OCI-LY1 (cell line): ENCODE results near the gene RARA.

Experiments
- H2AFZ ChIP-seq: fragments of 200-600 bp; sonication (generic), shearing (Covaris generic); 2 replicates; pipeline ENCODE4 v1.6.0; 2014; ENCODE audit warnings: antibody characterized with exemption, mild to moderate bottlenecking, low read length
- H3F3A ChIP-seq: fragments of 200-600 bp; sonication (generic), shearing (Covaris generic); 2 replicates; pipeline ENCODE4 v1.6.0; 2014; ENCODE audit warnings: mild to moderate bottlenecking, antibody characterized with exemption, low read length, moderate library complexity; ENCODE audit not compliant: insufficient read depth
- H3K27ac ChIP-seq: fragments of 200-600 bp; sonication (generic); 2 replicates; pipeline ENCODE4 v1.5.1; 2014; ENCODE audit warnings: low read length, mixed run types, mild to moderate bottlenecking, low read depth; ENCODE audit not compliant: poor library complexity, severe bottlenecking
- H3K27me3 ChIP-seq: fragments of 200-600 bp; sonication (generic); 2 replicates; pipeline ENCODE4 v1.6.0; 2014; ENCODE audit warnings: antibody characterized with exemption, mild to moderate bottlenecking, low read length, moderate library complexity; ENCODE audit not compliant: insufficient read depth
- H3K36me3 ChIP-seq: fragments of 200-600 bp; sonication (generic); 2 replicates; pipeline ENCODE4 v1.6.1; 2014; ENCODE audit warnings: mild to moderate bottlenecking, antibody characterized with exemption, low read length, moderate library complexity, mixed read lengths; ENCODE audit not compliant: insufficient read depth
- H3K4me1 ChIP-seq: fragments of 200-600 bp; sonication (generic); 2 replicates; pipeline ENCODE4 v1.5.1; 2014; ENCODE audit warnings: mild to moderate bottlenecking, low read length, moderate library complexity; ENCODE audit not compliant: insufficient read depth, severe bottlenecking
- H3K4me2 ChIP-seq: fragments of 200-600 bp; sonication (generic), shearing (Covaris generic); 2 replicates; pipeline ENCODE4 v1.6.1; 2014; ENCODE audit warnings: low read length
- H3K4me3 ChIP-seq: fragments of 200-600 bp; sonication (generic); 2 replicates; pipeline ENCODE4 v1.5.1; 2014; ENCODE audit warnings: low read length, low read depth, mild to moderate bottlenecking, mixed read lengths; ENCODE audit not compliant: poor library complexity, severe bottlenecking
- H3K79me2 ChIP-seq: fragments of 200-600 bp; shearing (Covaris generic); 2 replicates; pipeline ENCODE4 v1.6.1; 2016; ENCODE audit warnings: mixed run types, low read length, mixed read lengths; ENCODE audit not compliant: insufficient read depth
- H3K9ac ChIP-seq: fragments of 200-600 bp; sonication (generic), shearing (Covaris generic); 2 replicates; pipeline ENCODE4 v1.6.1; 2014; ENCODE audit warnings: mild to moderate bottlenecking, low read length, mixed read lengths
- H3K9me2 ChIP-seq: fragments of 200-600 bp; sonication (generic), shearing (Covaris generic); 2 replicates; pipeline ENCODE4 v1.6.1; 2014; ENCODE audit warnings: low read depth, mild to moderate bottlenecking, low read length, mixed read lengths
- H3K9me3 ChIP-seq: fragments of 200-600 bp; shearing (Covaris generic); 2 replicates; pipeline ENCODE4 v1.6.1; 2014; ENCODE audit warnings: low read length, mixed read lengths
- H4K20me1 ChIP-seq: fragments of 200-600 bp; sonication (generic), shearing (Covaris generic); 2 replicates; pipeline ENCODE4 v1.6.0; 2016; ENCODE audit warnings: mild to moderate bottlenecking, low read length; ENCODE audit not compliant: insufficient read depth
- EZH2 ChIP-seq: fragments of 200-600 bp; sonication (generic), shearing (Covaris generic); IDR thresholded peaks from 2 replicates; pipeline ENCODE4 v1.8.0; 2017; ENCODE audit warnings: borderline replicate concordance, mixed run types, mild to moderate bottlenecking, antibody characterized with exemption, low read length, moderate library complexity, mixed read lengths
- TF ChIP-seq, protein P1 (sequence below): fragments of 200-600 bp; sonication (generic), shearing (Covaris generic); IDR thresholded peaks from 2 replicates; pipeline ENCODE4 v1.5.1; 2017; ENCODE audit warnings: mild to moderate bottlenecking, antibody characterized with exemption, low read length, moderate library complexity, mixed read lengths

The RARA gene

DNA sequence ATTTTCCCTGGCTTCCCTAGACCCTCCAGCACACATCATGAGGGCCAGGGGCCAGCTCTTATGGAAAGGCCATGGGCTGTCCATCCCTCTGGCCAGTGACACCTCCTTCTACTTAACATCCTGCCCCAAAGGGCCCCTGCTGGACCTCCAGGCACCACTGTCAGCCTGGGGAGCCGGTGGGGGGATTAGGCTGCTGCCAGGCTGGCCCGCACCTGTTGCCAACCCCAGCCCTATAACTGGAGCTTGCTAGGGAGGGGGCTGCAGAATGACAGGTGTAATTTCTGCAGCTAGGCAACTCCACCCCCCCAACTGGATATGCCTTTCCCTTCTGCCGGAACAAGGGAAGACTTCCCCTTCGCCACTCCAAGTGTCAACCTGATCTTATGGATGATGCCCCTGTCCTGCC, 12.5 kb downstream of the RARA start:
- H3K9ac ChIP-seq = no peak overlapping the region
- no peak overlapping the region for H3K4me3 ChIP-seq
- H4K20me1 ChIP-seq = no peaks in the 10 kb centered on the region
- no peaks in the 10 kb centered on the region for H3F3A ChIP-seq
- no peak overlapping the region for H3K4me2 ChIP-seq
- H3K79me2 ChIP-seq = no peaks in the 10 kb centered on the region
- no peaks in the 10 kb centered on the region for H3K9me3 ChIP-seq
- no peak overlapping the region for H2AFZ ChIP-seq
- peaks cover 7% of the 10 kb centered on the region; the same call in 1 of the 2 replicates for H3K27me3 ChIP-seq
- H3K27ac ChIP-seq = no peak overlapping the region
- no peaks in the 10 kb centered on the region for H3K9me2 ChIP-seq
- TF ChIP-seq, protein P1, sequence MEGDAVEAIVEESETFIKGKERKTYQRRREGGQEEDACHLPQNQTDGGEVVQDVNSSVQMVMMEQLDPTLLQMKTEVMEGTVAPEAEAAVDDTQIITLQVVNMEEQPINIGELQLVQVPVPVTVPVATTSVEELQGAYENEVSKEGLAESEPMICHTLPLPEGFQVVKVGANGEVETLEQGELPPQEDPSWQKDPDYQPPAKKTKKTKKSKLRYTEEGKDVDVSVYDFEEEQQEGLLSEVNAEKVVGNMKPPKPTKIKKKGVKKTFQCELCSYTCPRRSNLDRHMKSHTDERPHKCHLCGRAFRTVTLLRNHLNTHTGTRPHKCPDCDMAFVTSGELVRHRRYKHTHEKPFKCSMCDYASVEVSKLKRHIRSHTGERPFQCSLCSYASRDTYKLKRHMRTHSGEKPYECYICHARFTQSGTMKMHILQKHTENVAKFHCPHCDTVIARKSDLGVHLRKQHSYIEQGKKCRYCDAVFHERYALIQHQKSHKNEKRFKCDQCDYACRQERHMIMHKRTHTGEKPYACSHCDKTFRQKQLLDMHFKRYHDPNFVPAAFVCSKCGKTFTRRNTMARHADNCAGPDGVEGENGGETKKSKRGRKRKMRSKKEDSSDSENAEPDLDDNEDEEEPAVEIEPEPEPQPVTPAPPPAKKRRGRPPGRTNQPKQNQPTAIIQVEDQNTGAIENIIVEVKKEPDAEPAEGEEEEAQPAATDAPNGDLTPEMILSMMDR = no peak
- TF ChIP-seq EZH2 = no peak
- peaks cover 38% of the 10 kb centered on the region for H3K4me1 ChIP-seq
- H3K36me3 ChIP-seq = no peaks in the 10 kb centered on the region

DNA sequence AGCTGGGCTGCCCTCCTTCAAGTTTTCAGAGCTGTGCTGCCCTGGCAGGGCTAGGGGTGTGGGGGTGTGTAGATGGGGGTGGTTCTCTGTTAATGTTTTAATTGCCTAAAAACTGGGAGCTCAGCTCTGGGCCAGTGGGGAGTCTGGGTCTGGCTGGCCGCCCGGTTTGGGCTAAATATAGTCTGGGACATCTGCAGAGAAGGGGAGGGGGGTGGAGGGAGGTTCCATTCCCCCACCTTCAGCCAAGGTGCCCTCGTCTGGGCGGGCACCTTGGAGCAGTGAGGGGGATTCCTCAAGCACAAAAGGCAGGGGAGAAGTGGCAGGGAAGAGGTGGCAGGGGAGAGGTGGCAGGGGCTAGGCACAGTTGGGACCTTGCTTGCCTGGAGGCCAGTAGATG, 13.0 kb downstream of the RARA start:
- no peak overlapping the region; the same call in 1 of the 2 replicates for H3K9ac ChIP-seq

DNA sequence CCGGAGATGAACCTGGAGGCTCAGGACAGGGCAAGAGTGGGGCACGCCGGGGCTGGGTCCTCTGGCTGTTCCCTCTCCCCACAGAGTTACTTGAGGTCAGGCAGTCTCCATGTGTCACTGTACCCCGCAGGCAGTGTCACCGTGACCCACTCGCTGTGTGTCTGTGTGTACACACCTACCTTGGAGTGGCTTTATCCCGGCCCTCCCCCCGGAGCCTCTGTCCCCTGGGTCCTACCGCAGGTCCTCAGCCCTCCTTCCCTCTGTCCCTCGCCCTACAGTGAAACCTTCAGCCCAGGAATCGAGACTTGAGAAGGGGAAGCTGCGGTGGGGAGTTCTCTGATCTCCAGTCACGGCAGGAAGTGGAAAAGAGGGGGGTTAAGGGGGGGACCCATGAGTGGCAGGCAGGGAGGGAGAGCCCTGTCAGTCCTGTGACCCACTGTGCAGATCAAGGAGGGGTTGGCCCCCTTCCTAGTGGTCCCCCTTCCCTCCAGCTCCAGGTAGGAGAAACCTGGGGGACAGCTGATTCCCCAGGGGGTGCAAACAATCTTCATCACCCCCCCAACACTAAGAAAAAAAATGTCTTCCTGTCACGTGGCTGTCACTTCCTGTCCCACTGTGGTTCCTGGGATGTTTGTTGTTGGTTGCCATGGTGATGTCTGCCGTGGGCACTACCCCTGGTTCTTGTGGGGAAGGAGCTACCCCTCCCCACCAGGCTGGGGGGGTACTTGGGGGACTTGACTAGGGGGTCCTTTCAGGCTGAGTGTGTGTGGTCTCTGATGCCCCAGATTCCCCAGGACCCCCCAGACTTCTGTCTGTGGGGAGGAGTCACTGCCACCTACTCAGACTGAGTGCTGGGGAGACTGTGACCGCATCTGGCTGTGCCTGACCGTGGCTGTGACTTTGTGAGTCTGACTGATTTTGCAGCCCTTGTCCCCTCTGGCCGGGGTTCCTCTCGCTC, 13.7 kb downstream of the RARA start:
- Histone ChIP-seq H3K27me3 (peaks cover 11% of the 10 kb centered on the region; the same call in 1 of the 2 replicates), H3K9me3 (no peaks in the 10 kb centered on the region), H3K4me3 (peak overlapping the region; percentile 45), H3K4me1 (peaks cover 32% of the 10 kb centered on the region), H3K27ac (no peak overlapping the region), H3K36me3 (no peaks in the 10 kb centered on the region), H4K20me1 (no peaks in the 10 kb centered on the region), H3K79me2 (no peaks in the 10 kb centered on the region), H2AFZ (no peak overlapping the region), H3K9ac (no peak overlapping the region; the same call in 1 of the 2 replicates), H3K4me2 (peak overlapping the region; percentile 63), H3F3A (no peaks in the 10 kb centered on the region), H3K9me2 (no peaks in the 10 kb centered on the region)
- TF ChIP-seq EZH2 = no peak
- TF ChIP-seq, protein P1 = no peak

More for the DNA sequence above, 13.0 kb downstream of the RARA start:
- Histone ChIP-seq H3F3A (no peaks in the 10 kb centered on the region), H3K4me2 (peak overlapping the region; percentile 63), H3K4me3 (peak overlapping the region; percentile 45), H2AFZ (no peak overlapping the region), H3K36me3 (no peaks in the 10 kb centered on the region), H3K4me1 (peaks cover 38% of the 10 kb centered on the region), H4K20me1 (no peaks in the 10 kb centered on the region), H3K27me3 (peaks cover 11% of the 10 kb centered on the region; the same call in 1 of the 2 replicates), H3K27ac (no peak overlapping the region), H3K9me2 (no peaks in the 10 kb centered on the region), H3K9me3 (no peaks in the 10 kb centered on the region), H3K79me2 (no peaks in the 10 kb centered on the region)
- TF ChIP-seq EZH2 = no peak
- TF ChIP-seq, protein P1 = no peak
